NB4 (cell line): Measurements from ENCODE around the gene ERGIC3.

Experiments
- DNase-seq: peaks from one replicate; pipeline ENCODE4 v3.0.0; 2010; ENCODE audit warnings: low read depth
- H3K4me3 ChIP-seq: one replicate; pipeline ENCODE4 v1.5.1; 2011; ENCODE audit warnings: mild to moderate bottlenecking, low read depth, low read length, moderate library complexity
- CTCF ChIP-seq: IDR thresholded peaks from one replicate; pipeline ENCODE4 v1.5.1; 2012; ENCODE audit warnings: low read depth, low read length
- MAX ChIP-seq: IDR thresholded peaks from 2 replicates; pipeline ENCODE4 v1.6.1; 2011; ENCODE audit warnings: low read depth, low read length
- MYC ChIP-seq: IDR thresholded peaks from 2 replicates; pipeline ENCODE4 v1.6.1; 2011; ENCODE audit warnings: low read depth, low read length
- POLR2A ChIP-seq: IDR thresholded peaks from 2 replicates; pipeline ENCODE4 v1.6.1; 2011; ENCODE audit warnings: mild to moderate bottlenecking; ENCODE audit not compliant: insufficient read length; ENCODE audit errors: extremely low read depth

The ERGIC3 gene

GRCh38 chr20:35587436-35587835, 45.6 kb downstream of the ERGIC3 start:
- H3K4me3 ChIP-seq: no peak overlapping the region
- no peak for DNase-seq
- TF ChIP-seq MYC: no peak
- TF ChIP-seq MAX: no peak
- no peak for TF ChIP-seq CTCF
- TF ChIP-seq POLR2A: no peak

GRCh38 chr20:35588397-35588796, 46.5 kb downstream of the ERGIC3 start:
- no peak for TF ChIP-seq MYC
- TF ChIP-seq CTCF: no peak
- no peak for TF ChIP-seq MAX
- no peak overlapping the region for H3K4me3 ChIP-seq
- DNase-seq: no peak

GRCh38 chr20:35592339-35592974, 50.6 kb downstream of the ERGIC3 start:
- no peak for TF ChIP-seq MYC
- TF ChIP-seq MAX: no peak
- TF ChIP-seq CTCF: no peak
- TF ChIP-seq POLR2A: no peak
- no peak for DNase-seq
- H3K4me3 ChIP-seq: no peak overlapping the region

GRCh38 chr20:35595456-35595855, 53.6 kb downstream of the ERGIC3 start:
- no peak overlapping the region for H3K4me3 ChIP-seq
- TF ChIP-seq POLR2A: no peak
- TF ChIP-seq MYC: no peak
- TF ChIP-seq CTCF: no peak
- TF ChIP-seq MAX: no peak
- DNase-seq: no peak

- TF ChIP-seq MAX (no peak), CTCF (no peak), POLR2A (no peak), MYC (no peak)
- H3K4me3 ChIP-seq: no peak overlapping the region
- no peak for DNase-seq
Measured at GRCh38 chr20:35595901-35596300, 54.0 kb downstream of the ERGIC3 start.
